GM18505 (cell line): ENCODE measurements around the gene SEPTIN8.
A peak's percentile ranks its signal among the peaks of the same experiment; 100 is the strongest.

Experiments used
- ATAC-seq: cut with Tn5 transposase; IDR thresholded peaks from one replicate; pipeline ENCODE4 v1.9.1; 2021; ENCODE audit not compliant: unreplicated experiment
- POLR2A ChIP-seq: IDR thresholded peaks from 4 replicates; pipeline ENCODE4 v1.6.1; 2011; ENCODE audit warnings: borderline replicate concordance; ENCODE audit not compliant: insufficient read depth, insufficient read length; ENCODE audit errors: extremely low read depth

The SEPTIN8 gene

DNA sequence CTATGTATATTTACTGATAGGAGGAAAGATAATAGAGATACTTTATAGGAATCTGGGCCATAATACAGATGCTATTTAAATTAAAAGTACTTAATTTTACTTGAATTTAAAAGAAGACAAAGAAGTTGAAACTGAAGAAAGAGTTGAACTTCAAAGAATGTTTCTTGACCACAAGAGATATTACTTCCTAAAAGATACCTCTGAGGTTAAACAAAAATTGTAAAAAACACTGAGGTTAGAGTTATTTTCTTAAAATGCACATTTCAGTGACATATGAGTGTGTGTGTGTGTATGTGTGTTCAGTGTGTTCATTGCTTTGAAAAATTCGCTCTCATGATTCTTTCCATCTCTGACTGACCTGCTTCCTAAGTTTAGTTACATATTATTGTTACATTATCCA is 3.5 kb upstream of the SEPTIN8 start:
- ATAC-seq: no peak
- no peak for TF ChIP-seq POLR2A

DNA sequence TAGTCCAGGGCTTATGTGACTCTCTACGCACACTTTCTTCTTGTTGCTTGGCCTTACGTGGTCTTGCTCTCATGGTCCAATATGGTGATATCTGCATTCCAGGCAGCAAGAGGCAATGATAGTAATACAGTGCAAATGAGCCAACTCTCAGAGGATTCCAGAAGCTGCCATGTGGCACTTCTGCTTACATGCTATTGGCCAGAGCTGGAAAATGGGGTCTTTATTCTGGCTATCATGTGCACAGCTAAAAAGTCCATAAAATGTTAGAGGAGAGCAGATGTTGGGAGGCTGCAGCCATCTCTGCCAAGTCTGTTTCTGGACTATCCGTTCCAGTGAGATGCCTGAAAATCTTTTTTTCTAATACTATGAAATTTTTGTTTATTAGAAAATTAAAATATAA is 2.9 kb upstream of the SEPTIN8 start:
- TF ChIP-seq POLR2A: no peak
- no peak for ATAC-seq

DNA sequence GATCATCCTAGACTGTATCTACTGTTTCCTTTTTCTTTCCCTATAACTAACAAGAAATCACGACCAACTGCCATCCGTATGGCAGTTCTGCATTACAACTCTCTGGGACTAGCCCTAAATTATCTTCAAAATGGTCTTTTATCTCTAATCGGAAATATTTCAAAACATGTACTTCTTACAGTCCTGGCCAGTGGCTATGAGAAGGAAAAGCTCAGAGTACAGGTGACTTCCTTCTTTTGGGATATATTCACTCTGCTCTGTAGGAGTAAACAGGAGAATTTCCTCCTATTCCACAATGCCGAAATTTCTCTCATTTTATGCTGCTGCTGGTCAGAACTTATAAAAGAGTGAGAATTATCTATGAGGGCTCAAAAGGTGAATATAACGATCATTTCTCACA is 1.8 kb upstream of the SEPTIN8 start:
- no peak for ATAC-seq
- no peak for TF ChIP-seq POLR2A

DNA sequence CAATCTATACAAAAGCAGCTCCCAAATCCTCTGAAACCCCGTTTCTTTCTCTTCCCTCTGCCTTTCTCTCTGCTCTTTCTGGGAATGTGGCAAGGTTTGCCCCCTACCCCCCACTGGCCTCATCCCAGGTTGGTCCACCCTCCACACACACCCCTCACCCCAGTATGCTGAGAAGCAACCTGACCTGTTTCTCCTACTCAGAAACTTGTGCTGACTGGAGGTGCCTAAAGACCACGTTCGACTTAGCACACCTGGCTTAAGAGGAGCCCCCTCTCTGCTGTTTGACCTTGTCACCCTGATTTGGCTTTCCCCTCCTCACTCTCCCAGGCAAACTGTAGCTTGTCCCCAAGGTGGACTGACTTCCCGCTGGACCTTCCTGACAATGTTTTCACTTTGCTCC is 1.1 kb upstream of the SEPTIN8 start:
- no peak for ATAC-seq
- TF ChIP-seq POLR2A: no peak

DNA sequence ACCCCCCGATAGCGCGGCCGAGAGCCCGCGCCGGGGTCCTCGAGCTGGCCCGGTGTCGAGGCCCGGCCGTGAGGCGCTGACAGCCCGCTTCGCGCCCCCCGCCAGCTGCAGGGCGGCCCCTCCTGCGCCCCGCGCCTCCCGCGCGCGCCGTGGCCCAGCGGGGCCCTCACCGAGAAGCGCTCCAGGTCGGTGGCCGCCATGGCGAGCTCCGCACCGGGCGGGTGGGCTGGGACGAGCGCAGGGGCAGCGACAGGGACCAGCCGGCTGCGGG is 166 bp downstream of the SEPTIN8 start:
- ATAC-seq: peak; percentile 32
- TF ChIP-seq POLR2A: no peak

DNA sequence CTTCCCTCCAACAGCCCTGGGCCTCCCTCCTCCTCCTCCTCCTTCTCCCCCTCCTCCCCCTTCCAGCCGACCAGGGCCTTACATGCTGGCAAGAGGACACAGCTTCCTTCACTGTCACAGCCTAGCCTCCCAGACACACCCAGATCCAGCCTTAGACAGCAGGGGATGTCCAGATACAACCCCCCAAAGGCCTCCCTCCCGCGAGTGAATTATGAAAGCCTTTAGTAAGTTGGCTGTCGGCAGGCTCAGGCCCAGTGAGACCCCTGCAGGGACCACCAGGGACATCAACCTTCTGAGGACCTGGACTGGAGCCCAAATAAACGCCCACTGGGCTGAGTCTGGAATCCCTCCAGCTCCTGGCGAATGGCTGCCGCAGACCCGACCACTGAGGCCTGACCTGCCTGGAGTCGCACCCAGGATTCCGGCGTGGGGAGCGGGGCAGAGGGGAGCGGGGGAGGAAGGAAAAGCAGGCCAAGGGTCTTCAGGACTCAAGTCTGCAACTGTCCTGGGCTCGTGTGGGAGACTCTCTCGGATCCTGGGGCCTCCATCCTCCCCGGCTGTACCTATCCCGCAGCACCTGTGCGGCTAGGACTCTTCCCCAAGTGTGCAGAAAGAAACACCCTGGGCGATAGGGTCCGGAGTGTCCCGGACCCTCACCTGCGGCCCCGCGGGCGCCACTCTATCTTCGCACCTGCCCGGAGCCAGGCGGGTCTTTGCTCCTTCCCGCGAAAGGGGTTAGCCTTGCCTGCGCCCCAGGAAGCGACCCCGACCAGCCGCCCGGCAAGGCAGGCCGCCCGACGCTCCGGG is 705 bp downstream of the SEPTIN8 start:
- no peak for ATAC-seq

DNA sequence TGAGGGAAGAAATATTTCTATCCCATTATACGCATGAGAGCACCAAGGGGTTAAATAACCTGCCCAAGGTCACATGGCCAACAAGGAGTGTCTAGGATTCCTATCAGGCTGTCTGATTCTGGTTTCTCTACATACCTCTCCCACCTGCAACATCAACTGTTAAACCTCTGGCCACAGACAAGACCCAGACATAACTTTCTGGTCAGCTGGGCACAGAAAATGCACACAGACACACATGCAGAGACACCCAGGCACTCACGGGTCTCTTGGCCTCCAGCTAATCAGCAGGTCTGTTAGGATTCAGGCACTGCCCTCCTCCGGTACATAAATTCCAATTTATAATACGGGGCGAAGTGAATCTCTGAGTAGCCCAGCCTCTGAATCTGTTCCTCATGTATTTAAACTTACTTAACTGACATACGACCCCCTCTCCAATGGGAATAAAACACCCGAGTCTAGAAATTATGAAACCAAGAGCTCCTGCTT is 1.5 kb downstream of the SEPTIN8 start:
- TF ChIP-seq POLR2A: no peak
- no peak for ATAC-seq

More for the DNA sequence above, 705 bp downstream of the SEPTIN8 start:
- no peak for TF ChIP-seq POLR2A

DNA sequence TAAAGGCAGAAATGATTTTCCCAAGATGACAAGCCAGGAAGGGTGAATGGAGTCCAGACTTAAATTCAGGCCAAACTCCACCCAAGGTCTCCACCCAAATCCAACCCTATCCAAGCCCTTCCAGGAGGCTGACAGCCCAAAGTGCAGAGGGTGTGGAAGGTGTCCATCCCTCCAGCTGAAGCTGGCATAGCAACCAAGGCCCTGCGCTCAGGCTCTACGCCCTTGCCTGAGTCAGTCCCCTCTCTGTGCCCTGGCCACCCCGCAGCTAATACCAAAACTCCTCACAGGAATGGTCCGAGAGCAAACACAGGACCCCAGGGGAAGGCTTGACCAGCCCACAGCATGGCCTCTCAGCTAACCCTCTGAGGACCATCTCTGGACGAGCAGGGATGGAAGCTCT is 2.1 kb downstream of the SEPTIN8 start:
- TF ChIP-seq POLR2A: no peak
- no peak for ATAC-seq

DNA sequence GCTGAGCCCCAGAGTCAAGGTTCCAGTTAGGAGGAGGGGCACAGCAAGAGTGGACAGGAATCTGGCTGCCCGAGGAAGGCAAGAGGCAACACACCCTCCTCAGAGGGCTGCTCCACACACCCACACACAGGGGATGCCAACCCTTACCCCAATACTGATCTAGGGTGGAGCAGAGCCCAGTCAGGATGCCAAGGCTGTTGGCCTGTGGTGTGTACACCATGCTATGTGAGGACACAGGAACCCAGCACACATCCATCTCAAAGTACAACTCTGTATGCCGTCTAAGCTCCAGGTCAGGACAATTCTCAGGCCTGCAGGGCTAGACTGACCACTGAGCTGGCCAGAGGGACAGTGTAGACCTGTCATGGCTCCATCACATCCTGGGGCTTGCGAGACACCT is 2.6 kb downstream of the SEPTIN8 start:
- ATAC-seq: no peak

DNA sequence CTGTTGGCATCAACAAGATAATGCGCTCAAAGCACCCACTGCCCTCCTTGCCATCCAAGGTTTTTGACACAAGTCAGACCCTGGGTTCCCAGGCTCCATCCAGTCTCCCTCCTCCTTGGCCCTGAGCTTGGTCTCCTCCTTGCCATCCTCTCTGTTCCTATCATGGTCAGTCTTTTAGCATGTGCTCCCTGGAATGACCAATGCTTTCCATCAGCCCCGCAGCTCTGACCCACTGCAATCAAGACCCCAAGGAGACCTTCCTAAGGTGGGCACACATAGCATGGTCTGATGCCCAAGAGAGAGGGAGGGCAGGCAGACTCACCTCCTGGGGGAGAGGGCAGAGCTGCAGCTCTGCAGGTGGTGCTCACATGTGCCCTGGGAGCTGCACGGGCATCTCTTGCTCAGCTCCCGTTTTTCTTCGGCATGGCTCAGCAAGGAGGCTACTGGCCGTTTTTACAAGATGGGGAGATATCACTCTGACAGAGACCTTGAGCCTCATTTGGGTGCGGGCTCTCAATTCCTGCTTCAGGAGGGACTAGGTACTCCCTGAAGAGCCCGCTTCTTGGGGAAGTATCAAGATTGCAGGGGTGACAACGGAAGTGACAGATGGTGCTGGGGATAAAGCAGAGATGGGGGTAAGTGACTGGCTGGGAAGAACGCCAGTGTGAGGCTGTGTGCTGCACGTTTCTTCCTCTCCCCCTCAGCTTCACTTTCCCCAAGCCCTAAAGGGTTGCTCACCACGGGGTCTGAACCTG is 3.3 kb downstream of the SEPTIN8 start:
- no peak for ATAC-seq

More for the DNA sequence above, 2.6 kb downstream of the SEPTIN8 start:
- no peak for TF ChIP-seq POLR2A

DNA sequence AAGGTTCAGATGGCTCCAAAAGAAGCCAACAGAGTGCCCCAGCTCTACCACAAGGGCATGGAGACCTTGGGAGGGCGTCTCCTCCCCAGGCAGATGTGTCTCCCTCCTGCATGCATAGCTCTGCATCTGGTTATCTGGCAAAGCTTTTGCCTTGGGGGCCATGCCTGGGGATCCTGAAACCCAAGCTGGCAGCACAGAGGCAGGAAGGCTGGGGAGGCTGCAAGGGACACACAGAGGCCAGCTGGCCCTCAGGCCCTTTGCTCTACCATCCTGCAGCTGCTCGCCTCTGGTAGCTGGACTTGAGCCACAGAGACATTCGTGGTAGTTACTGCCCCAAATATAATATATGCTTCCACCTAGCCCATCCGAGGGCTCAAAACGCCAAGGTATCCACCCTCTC is 3.9 kb downstream of the SEPTIN8 start:
- ATAC-seq: no peak
- TF ChIP-seq POLR2A: no peak

More for the DNA sequence above, 3.3 kb downstream of the SEPTIN8 start:
- TF ChIP-seq POLR2A: no peak

DNA sequence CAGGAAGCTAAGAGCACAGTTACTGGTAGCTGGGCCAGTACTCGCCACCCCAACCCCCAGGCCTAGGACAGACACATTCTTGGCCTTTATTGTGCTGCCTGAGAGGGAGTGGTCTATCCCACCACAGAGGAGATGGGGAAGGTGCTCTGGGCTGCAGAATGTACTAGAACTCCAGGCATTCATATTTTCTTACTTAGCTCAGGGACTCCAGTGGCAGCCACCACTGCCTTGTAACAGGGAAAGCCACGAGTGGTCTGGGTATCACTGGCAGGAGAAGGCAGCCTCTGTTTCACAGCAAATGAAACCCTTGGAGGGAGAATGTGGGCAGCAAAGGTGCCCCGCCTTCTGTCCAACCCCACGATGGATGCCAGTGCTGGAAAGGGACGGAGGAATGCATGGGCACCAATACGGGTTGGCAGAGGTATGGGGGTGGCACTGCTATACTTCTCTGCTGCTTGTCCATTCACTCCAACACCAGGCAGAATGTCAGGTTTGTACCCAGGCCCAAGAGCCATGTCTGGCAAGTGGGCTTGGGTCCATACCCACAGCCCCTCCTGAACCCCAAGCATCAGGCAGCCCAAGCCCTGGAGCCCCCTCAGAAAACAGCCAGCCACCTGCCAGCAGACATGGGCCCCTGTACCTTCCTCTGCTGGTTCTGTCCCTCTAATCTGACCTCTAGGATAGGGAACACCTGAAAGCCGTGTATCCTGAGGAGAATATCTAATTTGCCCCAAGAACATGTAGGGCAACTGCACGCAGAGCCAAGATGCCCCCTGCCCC is 4.6 kb downstream of the SEPTIN8 start:
- ATAC-seq: no peak
- TF ChIP-seq POLR2A: no peak

DNA sequence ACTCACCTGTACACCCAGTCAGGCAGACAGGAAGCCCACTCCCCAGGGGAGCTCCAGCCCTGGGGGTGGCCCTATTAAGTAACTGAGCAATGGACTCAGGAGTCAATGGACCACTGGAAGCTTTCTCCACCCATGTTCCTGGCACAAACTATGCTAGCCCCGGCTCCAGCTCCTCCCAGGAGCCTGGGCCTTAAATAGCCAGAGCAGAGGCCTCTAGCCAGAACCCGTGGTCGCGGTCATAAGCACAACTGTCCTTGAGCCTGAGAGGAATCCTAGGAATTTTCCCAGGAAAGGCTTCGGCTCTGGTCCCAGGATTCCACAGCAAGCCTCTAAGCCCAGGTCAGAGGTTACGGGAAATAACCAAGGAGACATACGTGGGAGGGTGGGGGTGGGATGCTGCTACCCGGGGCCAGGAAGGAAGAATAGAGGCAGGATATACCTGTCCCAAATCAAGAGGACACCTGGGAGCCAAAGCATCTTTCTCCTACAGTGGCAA is 5.5 kb downstream of the SEPTIN8 start:
- no peak for TF ChIP-seq POLR2A
- no peak for ATAC-seq
